Measurements from ENCODE around the gene APBA2. TPM values are rescaled to one million over a fixed set of nuclear protein-coding genes. Genes with fewer than 3 reads are reported as not detected.

Gene APBA2
- total and polyA plus RNA-seq, 3 donors from 2014 or later = 18.5 to 37.7 (median 29.5) TPM

- Histone ChIP-seq H3K9me3 (no peaks in the 10 kb centered on the region), H3K36me3 (ENCODE audit: low read depth, missing control alignments) (no peaks in the 10 kb centered on the region), H3K27ac (no peak overlapping the region), H3K27me3 (no peaks in the 10 kb centered on the region), H3K4me3 (no peak overlapping the region), H3K4me1 (no peaks in the 10 kb centered on the region)
- TF ChIP-seq POLR2A (IDR thresholded peaks at IDR 0.05) = no peak
- no peak for TF ChIP-seq CTCF (IDR thresholded peaks at IDR 0.05)
- no peak for DNase-seq
- WGBS, 2 donors = 79 to 80% methylated on average over 9 of the region's 9 CpGs
- intact Hi-C loops (cut with DNase I; ENCODE audit: low total_unique reads) = no loop called here
These were observed 212.2 kb downstream of the APBA2 start for GRCh38 chr15:29097971-29098370.

GRCh38 chr15:29098652-29099051 is 212.9 kb downstream of the APBA2 start:
- peaks cover under 1% of the 10 kb centered on the region for H3K4me1 ChIP-seq
- H3K27ac ChIP-seq = no peak overlapping the region
- no peak for DNase-seq
- intact Hi-C loops (cut with DNase I; ENCODE audit: low total_unique reads) = no loop called here
- H3K36me3 ChIP-seq (ENCODE audit: low read depth, missing control alignments) = no peaks in the 10 kb centered on the region
- H3K4me3 ChIP-seq = no peak overlapping the region
- no peaks in the 10 kb centered on the region for H3K27me3 ChIP-seq
- TF ChIP-seq POLR2A (IDR thresholded peaks at IDR 0.05) = no peak
- TF ChIP-seq CTCF (IDR thresholded peaks at IDR 0.05) = no peak
- no peaks in the 10 kb centered on the region for H3K9me3 ChIP-seq
- WGBS, 2 donors = 91 to 98% methylated on average over 9 to 13 of the region's 13 CpGs

- intact Hi-C loops (cut with DNase I; ENCODE audit: low total_unique reads) = no loop called here
- Histone ChIP-seq H3K27me3 (no peaks in the 10 kb centered on the region), H3K9me3 (no peaks in the 10 kb centered on the region), H3K36me3 (ENCODE audit: low read depth, missing control alignments) (no peaks in the 10 kb centered on the region), H3K4me3 (no peak overlapping the region), H3K4me1 (peaks cover 7% of the 10 kb centered on the region), H3K27ac (no peak overlapping the region)
- TF ChIP-seq POLR2A (IDR thresholded peaks at IDR 0.05) (no peak), CTCF (IDR thresholded peaks at IDR 0.05) (no peak)
- 96 to 98% methylated on average over 4 to 10 of the region's 10 CpGs for WGBS, 2 donors
- DNase-seq = no peak
These were observed 213.5 kb downstream of the APBA2 start for GRCh38 chr15:29099131-29099880.

- WGBS, 2 donors = 86 to 89% methylated on average over 7 of the region's 7 CpGs
- Histone ChIP-seq H3K4me1 (peaks cover 8% of the 10 kb centered on the region), H3K27ac (no peak overlapping the region), H3K9me3 (no peaks in the 10 kb centered on the region), H3K4me3 (no peak overlapping the region), H3K36me3 (ENCODE audit: low read depth, missing control alignments) (no peaks in the 10 kb centered on the region), H3K27me3 (no peaks in the 10 kb centered on the region)
- DNase-seq = no peak
- intact Hi-C loops (cut with DNase I; ENCODE audit: low total_unique reads) = no loop called here
- TF ChIP-seq POLR2A (IDR thresholded peaks at IDR 0.05) = no peak
- no peak for TF ChIP-seq CTCF (IDR thresholded peaks at IDR 0.05)
These were observed 214.8 kb downstream of the APBA2 start for GRCh38 chr15:29100486-29101000.

- intact Hi-C loops (cut with DNase I; ENCODE audit: low total_unique reads) = no loop called here
- no peaks in the 10 kb centered on the region for H3K9me3 ChIP-seq
- WGBS, 2 donors = 90 to 98% methylated on average over 11 to 16 of the region's 16 CpGs
These were observed 215.7 kb downstream of the APBA2 start for GRCh38 chr15:29101491-29101890.

More at GRCh38 chr15:29101491-29101890, 215.7 kb downstream of the APBA2 start:
- H3K36me3 ChIP-seq (ENCODE audit: low read depth, missing control alignments) = no peaks in the 10 kb centered on the region
- no peak overlapping the region for H3K27ac ChIP-seq
- no peak for DNase-seq
- H3K4me1 ChIP-seq = peaks cover 8% of the 10 kb centered on the region
- no peak overlapping the region for H3K4me3 ChIP-seq
- TF ChIP-seq POLR2A (IDR thresholded peaks at IDR 0.05) (no peak), CTCF (IDR thresholded peaks at IDR 0.05) (no peak)
- no peaks in the 10 kb centered on the region for H3K27me3 ChIP-seq
